ENCODE data around the gene ULK3.
A peak's percentile ranks its signal among the peaks of the same experiment; 100 is the strongest.

Gene ULK3

DNA sequence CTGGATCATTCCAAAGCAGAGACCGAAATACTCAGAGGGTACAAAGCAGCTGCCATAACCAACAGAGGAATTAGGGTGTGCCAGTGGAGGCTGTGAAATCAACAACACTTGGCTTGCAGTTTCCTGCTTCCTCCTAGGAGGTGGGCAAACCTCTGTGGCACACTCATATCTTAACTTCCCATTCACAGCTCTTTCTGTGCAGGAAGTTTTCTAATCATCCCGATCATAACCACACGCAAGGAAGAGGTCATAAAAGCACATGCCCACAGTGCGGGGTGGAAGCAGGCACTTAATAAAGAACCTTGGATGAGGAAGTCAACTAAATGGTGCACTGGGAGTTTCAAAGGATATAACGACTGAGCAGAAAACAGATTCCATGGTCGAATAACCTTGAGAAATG lies 25.1 kb upstream of the ULK3 start:
- no peak for DNase-seq (ENCODE audit: low read depth)

DNA sequence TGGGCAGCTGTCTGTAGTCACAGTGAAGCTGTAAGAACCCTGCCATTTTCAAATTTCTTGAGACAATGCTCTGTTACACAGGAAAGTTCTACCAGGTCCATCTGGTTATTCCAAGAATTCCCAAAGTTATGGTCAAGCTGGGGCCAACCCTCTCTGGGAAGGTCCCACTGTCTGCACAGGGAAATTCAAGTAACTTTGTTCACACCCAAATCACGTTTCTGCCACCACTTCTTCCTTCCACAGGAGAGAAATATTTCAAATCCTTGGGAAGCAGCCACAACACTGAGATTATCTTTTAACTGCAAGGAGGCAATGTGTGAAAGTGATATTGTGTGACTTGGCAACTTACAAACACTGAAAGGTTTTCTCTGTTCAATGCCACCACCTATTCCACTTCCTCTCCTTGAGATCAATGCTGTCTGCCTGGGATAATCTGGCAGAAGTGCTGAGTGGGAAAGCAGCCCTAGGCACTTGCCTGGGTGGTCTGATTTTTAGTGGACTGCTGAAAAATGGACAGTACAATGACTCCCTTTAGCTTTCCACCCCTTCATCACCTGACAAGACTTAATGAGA lies 24.6 kb upstream of the ULK3 start:
- no peak for DNase-seq (ENCODE audit: low read depth)

DNA sequence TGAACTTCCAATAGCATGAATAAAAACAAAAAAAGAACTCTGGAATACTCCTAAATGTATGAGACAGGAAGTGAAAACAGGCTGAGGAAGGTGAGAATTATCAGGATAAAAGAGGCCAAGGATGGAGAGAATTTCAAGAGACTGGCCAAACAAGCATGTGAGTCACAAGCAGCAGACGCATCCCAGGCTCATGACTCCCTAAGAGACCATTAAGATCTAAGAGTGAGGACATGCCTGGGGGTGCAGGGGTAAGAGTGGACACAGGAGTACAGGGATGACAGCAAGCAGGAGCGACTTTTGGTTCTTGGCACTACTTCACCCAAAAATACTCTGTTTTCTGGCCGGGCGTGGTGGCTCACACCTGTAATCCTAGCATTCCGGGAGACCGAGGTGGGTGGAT lies 23.1 kb upstream of the ULK3 start:
- no peak for DNase-seq (ENCODE audit: low read depth)

DNA sequence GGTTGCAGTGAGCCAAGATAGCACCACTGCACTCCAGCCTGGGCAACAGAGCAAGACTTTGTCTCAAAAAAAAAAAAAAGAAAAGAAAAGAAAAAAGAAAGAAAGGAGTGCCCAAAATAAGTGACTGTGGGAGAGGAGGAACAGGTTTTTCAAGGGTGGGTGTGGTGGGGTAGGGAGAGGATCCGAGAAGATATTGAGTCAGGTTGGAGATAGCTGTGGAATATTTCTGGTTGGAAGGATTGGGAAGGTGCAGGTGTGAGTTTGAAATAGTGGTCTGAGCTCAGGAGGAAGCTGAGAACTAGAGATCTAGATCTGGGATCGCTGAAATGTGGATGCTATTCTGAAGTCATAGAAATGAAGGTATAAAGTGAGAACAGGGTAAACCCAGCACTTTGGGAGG lies 22.4 kb upstream of the ULK3 start:
- no peak for DNase-seq (ENCODE audit: low read depth)

DNA sequence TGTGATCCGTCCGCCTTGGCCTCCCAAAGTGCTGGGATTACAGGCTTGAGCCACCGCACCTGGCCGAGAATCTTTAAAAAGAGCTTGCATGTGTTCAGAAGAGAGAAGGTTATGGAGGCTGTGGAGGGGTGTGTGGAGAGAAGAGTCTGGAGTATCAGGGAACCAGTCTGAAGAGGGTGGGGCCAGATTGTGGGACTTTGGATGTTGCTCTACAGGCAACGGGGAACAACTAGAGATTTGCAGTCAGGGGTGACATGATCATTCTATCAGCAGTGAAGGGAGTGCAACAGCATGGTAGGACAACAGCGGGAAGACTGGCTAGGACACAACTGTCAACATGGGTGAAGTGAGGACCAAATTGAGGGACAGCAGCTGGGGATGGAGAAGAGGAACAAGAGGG lies 21.3 kb upstream of the ULK3 start:
- no peak for DNase-seq (ENCODE audit: low read depth)

DNA sequence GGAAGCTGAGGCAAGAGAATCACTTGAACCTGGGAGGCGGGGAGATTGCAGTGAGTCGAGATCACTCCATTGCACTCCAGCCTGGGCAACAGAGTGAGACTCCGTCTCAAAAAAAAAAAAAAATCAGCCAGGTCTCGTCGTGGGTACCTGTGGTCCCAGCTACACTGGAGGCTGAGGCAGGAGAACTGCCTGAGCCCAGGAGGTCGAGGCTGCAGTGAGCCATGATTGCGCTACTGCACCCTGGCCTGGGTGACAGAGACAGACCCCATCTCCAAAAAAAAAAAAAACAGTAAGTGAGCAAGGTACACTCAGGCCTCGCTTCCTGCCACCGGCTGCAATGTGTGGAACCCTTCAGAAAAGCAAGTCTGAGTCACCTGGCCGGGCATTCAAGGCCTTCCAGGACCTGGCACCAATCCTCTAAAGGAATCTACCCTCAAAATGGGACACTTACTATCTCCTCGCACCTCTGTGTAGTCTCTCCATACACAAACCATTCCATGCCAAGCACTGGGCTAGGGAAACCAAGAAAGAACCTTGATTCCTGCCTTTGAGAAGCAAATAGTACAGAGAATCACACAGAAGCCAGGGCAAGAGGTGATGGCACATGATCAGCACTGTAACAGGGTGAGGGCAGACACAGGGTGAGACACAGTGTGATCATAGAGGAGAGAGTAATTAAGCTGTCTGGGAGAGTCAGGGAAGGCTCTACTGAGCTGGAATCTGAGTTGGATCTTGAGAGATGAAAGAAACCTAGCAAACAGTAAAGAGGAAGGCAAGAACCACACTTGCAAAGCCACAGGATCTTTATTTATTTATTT lies 20.5 kb upstream of the ULK3 start:
- DNase-seq (ENCODE audit: low read depth) = no peak

DNA sequence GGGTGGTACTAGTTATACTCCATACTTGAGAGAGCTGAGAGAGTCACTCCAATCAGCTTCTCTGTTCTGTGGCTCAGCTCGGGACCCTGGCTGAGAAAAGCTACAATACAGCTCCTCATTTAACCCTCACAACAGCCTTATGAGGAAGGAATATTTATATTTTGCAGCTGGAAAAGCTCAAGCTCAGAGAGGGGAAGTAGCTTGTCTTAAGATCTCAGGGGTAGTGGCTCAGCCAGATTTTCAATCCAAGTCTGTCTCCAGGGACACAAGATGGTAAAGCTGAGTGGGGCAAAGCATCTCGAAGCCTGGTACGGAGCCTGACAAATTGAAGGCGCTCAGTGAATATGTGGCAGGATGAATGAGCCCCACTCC lies 15.4 kb upstream of the ULK3 start:
- DNase-seq (ENCODE audit: low read depth) = no peak

DNA sequence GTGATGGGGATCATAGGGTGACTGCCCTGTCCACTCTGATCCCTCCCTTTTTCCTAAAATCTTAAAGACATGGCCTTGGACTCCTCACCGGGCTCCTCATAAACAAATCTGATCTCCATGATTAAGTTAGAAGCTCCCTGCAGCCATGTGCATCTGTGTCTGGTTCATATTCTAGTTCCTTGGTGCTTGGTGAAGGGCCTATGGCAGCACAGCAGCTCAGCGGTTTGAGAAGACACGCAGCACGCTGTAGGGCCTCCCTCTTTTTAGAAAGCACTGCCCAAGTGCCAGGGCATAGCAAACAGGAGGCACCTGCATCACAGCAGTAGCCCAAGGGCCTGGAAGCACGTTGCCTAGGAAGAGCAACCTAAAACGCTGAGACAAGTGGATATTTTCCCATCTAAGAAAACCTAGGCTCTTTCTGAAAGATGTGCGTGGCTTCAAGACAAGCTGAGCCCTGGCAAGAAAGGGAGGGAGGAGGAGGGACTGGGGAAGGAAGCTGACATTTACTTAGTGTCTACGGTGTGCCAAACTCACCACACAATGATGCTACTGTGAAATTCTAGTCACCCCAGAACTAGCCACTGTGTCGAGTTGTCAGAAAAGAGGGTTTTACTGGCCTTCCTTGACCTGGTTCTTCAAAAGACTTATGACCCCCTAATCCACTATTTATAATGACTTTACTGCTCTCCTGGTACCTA lies 14.9 kb upstream of the ULK3 start:
- DNase-seq (ENCODE audit: low read depth) = no peak

DNA sequence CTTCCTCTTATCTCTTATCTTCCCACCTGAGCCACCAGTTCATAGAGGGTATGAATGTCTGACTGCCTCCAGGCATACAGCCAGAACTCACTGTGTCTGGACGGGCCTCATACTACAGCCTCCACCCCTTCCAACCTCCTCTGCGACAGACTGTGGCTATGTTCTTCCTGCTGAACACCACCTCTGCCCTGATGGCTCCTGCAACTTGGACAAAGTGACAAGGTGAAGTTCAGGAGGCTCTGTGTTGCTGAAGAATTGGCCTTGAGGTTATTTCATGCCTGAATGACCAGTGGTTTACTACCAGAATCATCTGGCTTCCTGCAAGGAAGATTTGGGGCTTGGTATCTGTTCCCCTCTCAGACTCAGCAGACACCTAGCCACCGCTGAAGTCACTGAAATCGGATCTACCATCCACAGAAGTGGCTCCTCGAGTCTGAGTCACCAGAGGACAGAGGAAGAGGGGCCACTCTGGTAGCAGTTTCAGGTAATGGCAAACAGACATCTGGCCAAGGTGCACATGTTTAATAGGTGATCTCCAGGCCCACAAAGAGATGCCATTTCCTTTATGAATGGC lies 14.2 kb upstream of the ULK3 start:
- DNase-seq (ENCODE audit: low read depth) = no peak

DNA sequence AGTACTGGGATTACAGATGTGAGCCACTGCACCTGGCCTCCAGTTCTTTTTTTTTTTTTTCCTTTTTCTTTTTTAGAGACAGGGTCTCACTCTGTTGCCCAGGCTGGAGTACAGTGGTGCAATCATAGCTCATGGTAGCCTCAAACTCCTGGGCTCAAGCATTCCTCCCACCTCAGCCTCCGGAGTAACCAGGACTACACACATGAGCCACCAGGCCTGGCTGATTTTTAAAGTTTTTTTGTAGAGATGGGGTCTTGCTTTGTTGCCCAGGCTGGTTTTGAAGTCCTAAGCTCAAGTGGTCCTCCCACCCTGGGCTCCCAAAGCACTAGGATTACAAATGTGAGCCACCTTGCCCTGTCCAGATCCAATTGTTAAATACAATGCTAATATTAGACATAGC lies 13.6 kb upstream of the ULK3 start:
- no peak for DNase-seq (ENCODE audit: low read depth)

DNA sequence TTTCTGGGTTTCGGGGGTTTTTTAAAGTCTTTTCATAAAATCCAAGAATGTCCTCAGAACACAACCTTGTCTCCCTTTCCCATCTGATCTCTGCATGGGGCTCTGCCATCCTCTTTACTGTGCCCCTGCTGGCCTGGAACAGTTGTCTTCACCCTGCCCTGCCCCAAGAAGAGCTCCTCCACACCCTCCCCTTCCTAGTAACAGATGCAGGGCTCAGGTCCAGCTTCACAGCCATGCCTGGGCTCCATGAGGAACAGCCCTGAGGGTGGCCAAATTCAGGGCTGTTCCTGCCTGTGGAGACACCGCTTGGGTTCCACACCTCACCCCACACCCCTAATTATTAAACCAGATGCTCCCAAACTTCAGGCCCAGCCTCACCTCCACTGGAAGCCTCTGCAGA lies 12.9 kb upstream of the ULK3 start:
- no peak for DNase-seq (ENCODE audit: low read depth)

DNA sequence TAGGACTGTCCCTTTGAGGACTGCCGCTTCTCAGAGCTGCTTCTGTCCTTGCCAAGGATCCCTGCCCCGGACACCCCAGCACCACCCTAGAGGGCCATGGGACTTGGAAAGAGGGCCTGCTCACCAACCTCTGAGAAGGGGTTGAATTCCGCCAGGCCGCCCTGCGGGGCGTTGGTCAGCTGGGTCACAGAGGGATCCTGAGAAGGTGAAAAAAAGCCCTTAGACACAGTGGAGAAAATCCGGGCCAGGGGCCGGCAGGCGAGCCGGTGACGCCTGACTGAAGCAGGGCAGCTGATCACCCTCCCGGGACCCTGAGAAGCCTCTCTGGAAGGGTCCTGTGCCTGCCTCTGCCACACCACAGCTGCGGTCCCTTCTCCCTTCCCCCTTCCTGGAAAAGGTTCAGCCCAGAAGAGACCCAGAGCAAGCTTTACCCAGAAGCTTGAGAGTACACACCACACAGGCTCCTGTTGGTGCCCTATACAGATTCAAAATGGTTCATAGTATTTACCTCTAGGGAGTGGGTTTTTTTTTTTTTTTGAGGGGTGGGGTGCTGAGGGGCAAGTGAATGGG lies 11.6 kb upstream of the ULK3 start:
- no peak for DNase-seq (ENCODE audit: low read depth)

DNA sequence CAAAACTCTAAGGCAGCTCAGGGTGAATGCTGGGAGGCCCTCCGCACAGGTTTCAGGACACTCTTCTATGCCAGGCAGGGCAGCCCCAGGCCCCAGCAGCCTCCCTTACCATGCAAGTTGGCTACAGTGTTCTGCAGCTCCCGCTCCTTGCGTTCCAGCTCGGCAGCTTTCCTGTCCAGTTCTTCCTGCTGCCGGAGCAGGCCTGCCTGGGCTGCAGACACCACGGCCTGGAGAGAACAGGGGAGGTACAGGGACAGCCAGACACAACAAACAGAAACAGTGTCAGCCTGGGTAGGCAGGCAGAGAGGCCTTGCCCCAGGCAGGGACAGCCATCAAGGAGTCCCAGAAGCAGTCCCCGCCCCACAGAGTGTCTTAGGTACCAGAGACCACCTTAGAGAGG lies 9.0 kb upstream of the ULK3 start:
- no peak for DNase-seq (ENCODE audit: low read depth)

DNA sequence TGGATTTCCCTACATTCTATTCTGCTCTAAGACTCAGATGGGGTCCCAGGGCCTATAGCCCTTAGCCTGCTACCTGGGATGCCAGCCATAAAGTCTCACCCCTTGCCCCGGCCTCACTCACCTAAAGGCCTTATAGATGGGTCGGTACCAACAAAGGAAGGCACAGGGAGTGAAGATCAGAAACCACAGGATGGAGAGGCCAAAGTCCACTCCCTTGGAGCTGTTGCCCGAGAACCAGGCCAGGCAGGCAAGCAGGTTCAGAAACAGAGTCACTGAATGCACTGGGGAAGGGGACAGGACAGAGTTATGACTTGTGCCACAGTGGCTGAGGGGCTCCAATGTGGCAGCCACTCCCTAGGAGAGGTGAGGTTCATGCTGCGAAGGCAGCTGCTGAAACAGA lies 7.4 kb upstream of the ULK3 start:
- DNase-seq (ENCODE audit: low read depth) = no peak

DNA sequence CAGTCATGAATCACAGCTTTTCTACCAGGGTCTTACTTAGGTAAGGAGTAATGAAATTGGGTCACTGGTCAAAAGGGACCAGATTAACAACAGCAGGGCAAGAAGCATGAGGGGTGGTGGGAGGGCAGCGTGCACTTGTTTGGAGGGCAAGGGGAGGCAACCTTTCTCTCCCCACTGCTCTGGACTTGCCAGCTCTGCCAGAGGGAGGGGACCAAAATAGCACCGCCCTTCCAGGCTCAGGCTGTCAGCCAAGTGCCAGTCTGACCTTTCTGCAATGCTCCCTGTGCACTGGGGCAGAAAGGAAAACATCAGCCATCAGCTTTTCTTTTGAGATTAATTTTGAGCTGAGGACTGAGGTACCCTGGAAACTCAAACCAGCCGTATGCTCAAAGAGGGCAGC lies 4.5 kb upstream of the ULK3 start:
- DNase-seq (ENCODE audit: low read depth) = no peak

DNA sequence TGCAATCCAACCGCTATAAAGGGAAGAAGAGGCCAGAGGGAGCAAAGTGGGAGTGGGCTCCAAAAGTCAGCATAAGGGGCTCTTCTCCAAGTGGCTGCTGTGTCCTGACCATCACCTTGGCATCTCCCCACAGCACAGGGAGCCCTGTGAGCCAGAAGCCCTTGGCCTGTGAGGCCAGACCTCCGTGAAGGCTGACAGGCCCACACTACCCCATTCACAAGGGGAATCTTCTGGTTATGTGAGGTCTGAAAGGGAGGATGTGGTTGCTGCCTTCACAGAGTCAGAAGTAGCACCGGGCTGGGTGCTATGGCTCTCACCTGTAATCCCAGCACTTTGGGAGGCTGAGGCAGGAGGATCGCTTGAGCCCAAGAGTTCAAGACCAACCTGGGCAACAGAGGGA lies 2.6 kb upstream of the ULK3 start:
- DNase-seq (ENCODE audit: low read depth) = no peak

DNA sequence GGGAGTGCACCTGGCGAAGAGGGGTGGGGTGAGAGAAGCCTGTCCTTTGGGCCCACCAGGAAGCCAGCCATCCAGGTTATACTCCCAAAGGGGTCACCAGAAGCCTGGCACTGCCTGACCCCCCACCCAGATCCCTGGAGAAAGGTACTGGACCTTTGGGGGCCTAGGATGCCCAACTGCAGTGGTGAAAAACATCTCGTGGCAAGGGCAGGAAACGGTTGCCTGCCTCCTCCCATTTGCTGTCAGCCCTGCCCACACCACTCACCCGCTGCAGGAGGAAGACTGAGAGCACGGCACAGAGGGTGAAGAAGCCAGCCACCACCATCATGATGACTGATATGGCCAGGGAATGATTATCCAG lies 2.2 kb upstream of the ULK3 start:
- peak; percentile 30 for DNase-seq (ENCODE audit: low read depth)

DNA sequence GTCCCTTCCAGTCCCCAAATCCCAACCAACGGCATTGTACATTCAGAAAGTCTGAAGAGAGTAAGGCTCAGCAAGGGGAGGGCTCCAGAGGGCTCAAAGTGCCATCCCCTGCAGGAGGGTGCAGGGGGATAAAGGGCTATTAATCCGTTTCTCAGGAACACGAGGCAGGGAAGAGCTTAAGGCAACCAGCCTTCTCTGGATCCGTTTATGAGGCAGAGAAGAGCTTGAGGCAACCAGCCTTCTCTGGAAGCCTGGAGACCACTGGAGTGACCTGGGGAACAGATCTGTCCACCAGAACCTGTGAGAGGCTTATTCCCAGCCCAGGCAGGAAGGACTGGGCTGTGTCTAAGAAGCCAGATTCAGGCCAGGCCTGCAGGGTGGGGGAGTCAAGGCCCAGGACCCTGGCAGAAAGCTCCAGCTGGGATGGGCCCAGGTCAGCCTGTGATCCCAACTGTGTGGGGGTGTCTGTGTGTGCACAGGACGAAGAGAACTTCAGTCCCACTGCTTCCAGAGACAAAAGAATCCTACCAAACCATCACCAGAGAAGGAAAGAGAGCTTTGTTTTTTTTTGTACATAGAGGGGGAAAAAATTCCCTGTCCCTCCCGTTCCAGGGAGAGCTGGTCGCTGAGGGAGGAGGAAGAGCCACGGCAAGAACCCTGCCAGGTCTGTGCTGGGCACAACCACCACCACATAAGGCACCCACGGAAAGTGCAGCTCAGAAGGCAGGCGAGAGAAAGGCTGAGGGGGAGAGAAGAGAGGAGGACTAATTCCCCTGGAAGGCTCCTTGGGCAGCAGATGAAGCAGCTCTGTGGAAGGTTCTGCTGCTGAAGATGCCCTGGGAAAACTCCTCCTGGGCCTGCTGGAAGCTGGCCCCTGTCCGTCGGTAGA lies 1.6 kb upstream of the ULK3 start:
- no peak for DNase-seq (ENCODE audit: low read depth)

DNA sequence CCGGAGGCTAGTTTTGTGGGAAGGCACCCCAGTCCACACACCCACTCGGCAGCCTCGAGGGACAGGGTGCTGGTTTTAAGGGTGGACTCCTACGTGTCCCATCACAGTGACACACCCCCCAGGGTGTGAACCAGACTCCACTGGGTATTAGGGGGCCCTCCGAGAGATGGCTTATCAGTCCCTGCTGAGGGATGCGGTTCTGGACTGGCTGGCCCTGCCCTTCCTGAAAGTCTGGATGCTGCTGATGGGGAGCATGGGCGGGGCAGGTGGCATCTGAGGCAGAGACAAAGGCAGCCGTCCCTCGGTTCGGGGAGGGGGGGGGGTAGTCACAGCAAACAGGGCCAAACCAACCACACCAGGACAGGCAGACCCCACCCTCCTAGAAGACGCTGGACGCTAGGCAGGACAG lies 939 bp upstream of the ULK3 start:
- no peak for DNase-seq (ENCODE audit: low read depth)

DNA sequence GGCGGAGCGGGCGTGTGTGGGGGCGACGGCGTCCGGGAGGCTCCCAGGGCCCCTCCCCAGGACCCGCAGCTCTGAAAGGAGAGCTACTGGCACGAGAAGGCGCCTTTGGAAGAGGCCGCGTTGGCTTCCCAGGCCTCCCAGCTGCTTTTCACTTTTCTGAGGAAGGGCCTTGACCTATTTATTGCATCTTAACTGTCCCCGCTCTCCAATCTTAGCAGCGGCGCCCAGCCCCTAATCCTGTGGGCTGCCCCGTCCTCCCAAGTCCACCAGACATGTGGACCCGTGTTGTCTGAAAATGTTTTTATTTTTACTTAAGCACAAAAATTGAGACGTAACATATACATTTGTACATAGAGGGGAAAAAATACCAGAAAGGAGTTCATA lies 481 bp upstream of the ULK3 start:
- DNase-seq (ENCODE audit: low read depth) = no peak

DNA sequence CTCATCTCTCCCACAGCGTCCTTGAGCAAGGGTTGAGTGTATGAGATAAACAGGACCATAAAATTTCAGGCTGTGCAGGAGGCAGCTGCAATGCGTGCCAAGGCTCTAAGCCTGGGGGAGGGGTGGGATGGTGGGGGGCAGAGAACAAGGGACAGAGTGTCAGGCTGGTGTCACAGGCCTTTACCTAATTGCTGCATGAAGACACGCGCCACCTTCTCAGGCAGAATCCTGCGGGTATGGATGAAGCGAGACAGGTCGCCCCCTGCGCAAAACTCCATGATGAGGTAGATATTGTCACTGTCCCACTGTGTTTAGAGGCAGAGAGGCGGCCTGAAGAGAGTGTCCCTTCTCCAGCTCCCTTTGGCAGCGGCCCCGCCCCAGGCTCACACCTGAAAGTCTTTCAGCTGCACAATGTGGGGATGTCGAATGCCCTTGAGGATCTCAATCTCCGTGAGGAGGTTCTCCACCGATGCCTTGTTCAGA lies 1.0 kb downstream of the ULK3 start:
- DNase-seq (ENCODE audit: low read depth) = no peak
